Prostate gland (tissue), 2 donors: ENCODE data around the gene TMEM107.

Experiments used
- CTCF ChIP-seq, 4 experiments: fragments of 200-600 bp in 2 of 4; fragments of 450-650 bp in 2 of 4; sonication (generic) in 2 of 4; IDR thresholded peaks; 1 replicate in 3 of 4; 2 replicates in 1 of 4; pipeline ENCODE4 v1.5.1; 2016 to 2019; ENCODE audit warnings: antibody characterized with exemption in 4 of 4, mild to moderate bottlenecking in 2 of 4, moderate library complexity in 2 of 4
- POLR2A ChIP-seq: fragments of 450-650 bp; IDR thresholded peaks from one replicate; pipeline ENCODE4 v1.6.1; 2016; ENCODE audit warnings: antibody characterized with exemption, mild to moderate bottlenecking
- POLR2AphosphoS5 ChIP-seq: sonication (generic); formaldehyde crosslinking; IDR thresholded peaks from one replicate; pipeline ENCODE4 v1.6.1; 2017; ENCODE audit warnings: antibody characterized with exemption

- TF ChIP-seq CTCF (IDR thresholded peaks at IDR 0.05) (no peak), POLR2A (no peak), POLR2AphosphoS5 (no peak)
Observed at GRCh38 chr17:8159459-8160223, 16.5 kb downstream of the TMEM107 start.
